Measurements from ENCODE around the gene LST1.
"Not testable (repeated sequence)": the region's sequence is repeated elsewhere in the genome, so short reads cannot be mapped to it uniquely, and the experiment has no call there.

LST1 gene

GRCh38 chr6:31551371-31551770 is 34.7 kb upstream of the LST1 start:
- peak; percentile 73 for TF ChIP-seq CTCF (IDR thresholded peaks at IDR 0.05; ENCODE audit: low read depth, low read length, missing control alignments)
- H3K4me3 ChIP-seq (ENCODE audit: low read depth, low read length), result not testable (repeated sequence)
- DNase-seq (ENCODE audit: low read depth), result peak; percentile 63

- TF ChIP-seq CTCF (IDR thresholded peaks at IDR 0.05; ENCODE audit: low read depth, low read length, missing control alignments), result no peak
- DNase-seq (ENCODE audit: low read depth), result no peak
- H3K4me3 ChIP-seq (ENCODE audit: low read depth, low read length), result no peak overlapping the region
These were observed 29.8 kb upstream of the LST1 start for GRCh38 chr6:31556307-31556706.

- no peak for DNase-seq (ENCODE audit: low read depth)
- TF ChIP-seq CTCF (IDR thresholded peaks at IDR 0.05; ENCODE audit: low read depth, low read length, missing control alignments), result no peak
- H3K4me3 ChIP-seq (ENCODE audit: low read depth, low read length), result peak overlapping the region; percentile 36
These were observed 28.4 kb upstream of the LST1 start for GRCh38 chr6:31557443-31558317.

GRCh38 chr6:31558318-31558625 is 27.8 kb upstream of the LST1 start:
- no peak for DNase-seq (ENCODE audit: low read depth)
- peak overlapping the region; percentile 36 for H3K4me3 ChIP-seq (ENCODE audit: low read depth, low read length)
- TF ChIP-seq CTCF (IDR thresholded peaks at IDR 0.05; ENCODE audit: low read depth, low read length, missing control alignments), result no peak

GRCh38 chr6:31558631-31559500 is 27.2 kb upstream of the LST1 start:
- TF ChIP-seq CTCF (IDR thresholded peaks at IDR 0.05; ENCODE audit: low read depth, low read length, missing control alignments), result no peak
- peak overlapping the region; percentile 36 for H3K4me3 ChIP-seq (ENCODE audit: low read depth, low read length)
- peak; percentile 78 for DNase-seq (ENCODE audit: low read depth)

- peak overlapping the region; percentile 36; the same call in 1 of the 2 replicates for H3K4me3 ChIP-seq (ENCODE audit: low read depth, low read length)
- no peak for TF ChIP-seq CTCF (IDR thresholded peaks at IDR 0.05; ENCODE audit: low read depth, low read length, missing control alignments)
- no peak for DNase-seq (ENCODE audit: low read depth)
These were observed 26.5 kb upstream of the LST1 start for GRCh38 chr6:31559606-31559957.

Measured in GM12864 (cell line).